ENCODE results near the gene NSUN6. TPM values are rescaled to one million over a fixed set of nuclear protein-coding genes. Genes with fewer than 3 reads are reported as not detected.

Gene NSUN6
- total and polyA plus RNA-seq, 4 donors: 16.3 to 47.6 (median 25.0) TPM

DNA sequence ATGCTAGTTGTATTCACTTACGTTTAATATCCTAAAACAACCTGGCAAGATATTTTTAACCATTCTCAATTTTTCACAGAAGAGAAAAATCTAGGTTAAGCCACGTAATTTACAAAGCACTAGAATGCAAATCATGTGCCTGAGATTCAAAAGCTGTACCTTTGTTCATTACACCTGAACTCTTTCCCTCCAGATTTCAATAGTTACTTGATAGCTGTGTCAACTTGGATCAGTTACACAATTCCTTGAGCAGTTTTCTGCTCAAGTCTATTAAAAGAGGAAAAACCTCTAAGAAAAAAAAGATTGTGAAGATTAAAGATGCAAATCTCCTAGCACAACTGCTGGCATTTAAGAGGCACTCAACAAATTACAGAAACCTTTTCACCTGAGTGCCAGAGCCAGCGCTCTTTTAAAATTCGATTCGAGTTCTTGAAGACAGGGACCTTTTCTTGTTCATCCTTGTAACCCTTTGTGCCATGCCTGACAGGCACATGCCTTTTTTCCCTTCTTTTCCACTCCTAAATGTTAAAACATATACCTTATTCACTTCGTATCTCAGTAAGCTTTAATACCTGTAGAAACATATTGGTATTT lies 886 bp downstream of the NSUN6 start:
- peak overlapping the region; percentile 98 to 100 for H3K9ac ChIP-seq (ENCODE audit: low read depth in 1 of 2, low read length in 2 of 2)
- H3K36me3 ChIP-seq (ENCODE audit: control insufficient read depth in 4 of 4, insufficient read depth in 3 of 4, low read depth in 1 of 4, low read length in 3 of 4): peaks cover 2 to 17% (median 8%) of the 10 kb centered on the region in 4 donors
- no peak for DNase-seq (ENCODE audit: low spot score)
- peak; percentile 18 to 26 for TF ChIP-seq HNF4A (conservative IDR thresholded peaks at IDR 0.05)
- TF ChIP-seq RXRA (IDR thresholded peaks at IDR 0.05): no peak
- TF ChIP-seq YY1 (IDR thresholded peaks at IDR 0.05): no peak
- no peaks in the 10 kb centered on the region for H3K27me3 ChIP-seq (ENCODE audit: control insufficient read depth in 4 of 4, insufficient read depth in 4 of 4, low read length in 3 of 4)
- H3K9me3 ChIP-seq (ENCODE audit: control insufficient read depth in 4 of 4, low read length in 3 of 4): no peaks in the 10 kb centered on the region
- peaks cover 0 to 24% (median 5%) of the 10 kb centered on the region in 4 donors for H3K4me1 ChIP-seq (ENCODE audit: control insufficient read depth in 4 of 4, insufficient read depth in 4 of 4, low read length in 3 of 4)
- 3% methylated on average over 6 of the region's 6 CpGs for WGBS
- peak overlapping the region; percentile 90 to 96 for H3K27ac ChIP-seq (ENCODE audit: low read depth in 1 of 2, low read length in 2 of 2)
- peak overlapping the region; percentile 65 to 100 (median 99) for H3K4me3 ChIP-seq (ENCODE audit: low read depth in 1 of 3, low read length in 3 of 3)

DNA sequence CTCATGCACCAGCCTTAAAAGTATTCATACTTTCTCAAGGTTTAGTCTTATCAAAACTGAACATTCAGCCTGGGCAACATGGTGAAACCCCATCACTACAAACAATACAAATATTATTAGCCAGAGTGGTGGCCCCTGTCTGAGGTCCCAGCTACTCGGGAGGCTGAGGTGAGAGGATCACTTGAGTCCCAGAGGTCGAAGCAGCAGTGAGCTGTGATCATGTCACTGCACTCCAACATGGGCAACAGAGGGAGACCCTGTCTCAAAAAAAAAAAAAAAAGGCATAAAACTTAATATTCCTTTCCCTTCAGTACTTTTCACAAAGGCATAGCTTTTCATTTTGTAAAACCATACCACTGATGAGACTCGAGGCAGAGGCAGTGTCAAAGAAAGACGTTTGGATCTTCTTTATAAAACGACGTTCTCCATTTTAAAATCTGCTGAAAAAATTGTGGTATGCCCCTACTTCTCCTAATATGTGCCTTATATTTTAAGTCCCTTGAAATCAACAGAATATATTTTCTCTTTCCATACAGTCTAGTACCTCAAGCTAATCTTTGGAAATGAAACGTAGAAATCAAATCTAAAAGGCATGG lies 1.9 kb downstream of the NSUN6 start:
- Histone ChIP-seq H3K36me3 (ENCODE audit: control insufficient read depth in 4 of 4, insufficient read depth in 3 of 4, low read depth in 1 of 4, low read length in 3 of 4) (peaks cover 2 to 17% (median 8%) of the 10 kb centered on the region in 4 donors), H3K9ac (ENCODE audit: low read depth in 1 of 2, low read length in 2 of 2) (peak overlapping the region; percentile 98 to 100), H3K4me3 (ENCODE audit: low read depth in 1 of 3, low read length in 3 of 3) (peak overlapping the region; percentile 65 to 100 (median 99)), H3K4me1 (ENCODE audit: control insufficient read depth in 4 of 4, insufficient read depth in 4 of 4, low read length in 3 of 4) (peaks cover 0 to 24% (median 5%) of the 10 kb centered on the region in 4 donors), H3K27ac (ENCODE audit: low read depth in 1 of 2, low read length in 2 of 2) (peak overlapping the region; percentile 90 to 96), H3K27me3 (ENCODE audit: control insufficient read depth in 4 of 4, insufficient read depth in 4 of 4, low read length in 3 of 4) (no peaks in the 10 kb centered on the region), H3K9me3 (ENCODE audit: control insufficient read depth in 4 of 4, low read length in 3 of 4) (no peaks in the 10 kb centered on the region)
- DNase-seq (ENCODE audit: low spot score): no peak
- TF ChIP-seq, protein P1, sequence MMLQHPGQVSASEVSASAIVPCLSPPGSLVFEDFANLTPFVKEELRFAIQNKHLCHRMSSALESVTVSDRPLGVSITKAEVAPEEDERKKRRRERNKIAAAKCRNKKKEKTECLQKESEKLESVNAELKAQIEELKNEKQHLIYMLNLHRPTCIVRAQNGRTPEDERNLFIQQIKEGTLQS (IDR thresholded peaks at IDR 0.05): no peak
- TF ChIP-seq RAD21 (IDR thresholded peaks at IDR 0.05) (peak in 1 of 2 donors; percentile 2), TAF1 (conservative IDR thresholded peaks at IDR 0.05) (peak; percentile 52)
- WGBS: 32% methylated on average over 7 of the region's 7 CpGs

DNA sequence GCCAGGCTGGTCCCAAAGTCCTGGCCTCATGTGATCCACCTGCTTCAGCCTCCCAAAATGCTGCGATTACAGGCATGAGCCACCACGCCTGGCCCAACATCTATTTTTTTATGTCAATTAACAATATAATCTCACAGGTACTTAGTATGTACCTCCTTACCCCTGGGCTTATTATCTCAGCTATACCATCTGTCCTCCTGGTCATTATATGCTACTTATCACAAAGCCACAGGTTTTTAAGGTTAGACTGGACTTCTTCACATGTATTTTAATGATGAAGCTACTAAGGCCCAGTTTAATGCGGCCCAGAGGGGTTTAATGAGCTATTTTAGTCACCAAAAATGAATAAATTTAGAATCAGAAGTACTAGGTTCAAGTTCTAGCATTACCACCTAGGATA lies 3.4 kb downstream of the NSUN6 start:
- Histone ChIP-seq H3K27me3 (ENCODE audit: control insufficient read depth in 4 of 4, insufficient read depth in 4 of 4, low read length in 3 of 4) (no peaks in the 10 kb centered on the region), H3K9me3 (ENCODE audit: control insufficient read depth in 4 of 4, low read length in 3 of 4) (no peaks in the 10 kb centered on the region), H3K36me3 (ENCODE audit: control insufficient read depth in 4 of 4, insufficient read depth in 3 of 4, low read depth in 1 of 4, low read length in 3 of 4) (peaks cover 4 to 15% (median 9%) of the 10 kb centered on the region in 4 donors), H3K4me1 (ENCODE audit: control insufficient read depth in 4 of 4, insufficient read depth in 4 of 4, low read length in 3 of 4) (peaks cover 6 to 32% (median 7%) of the 10 kb centered on the region in 4 donors), H3K27ac (ENCODE audit: low read depth in 1 of 2, low read length in 2 of 2) (peak overlapping the region; percentile 3 to 36), H3K9ac (ENCODE audit: low read depth in 1 of 2, low read length in 2 of 2) (no peak overlapping the region), H3K4me3 (ENCODE audit: low read depth in 1 of 3, low read length in 3 of 3) (no peak overlapping the region)
- WGBS: 96% methylated on average over 3 of the region's 3 CpGs
- no peak for TF ChIP-seq TAF1 (conservative IDR thresholded peaks at IDR 0.05)
- TF ChIP-seq, protein P2, sequence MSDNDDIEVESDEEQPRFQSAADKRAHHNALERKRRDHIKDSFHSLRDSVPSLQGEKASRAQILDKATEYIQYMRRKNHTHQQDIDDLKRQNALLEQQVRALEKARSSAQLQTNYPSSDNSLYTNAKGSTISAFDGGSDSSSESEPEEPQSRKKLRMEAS (IDR thresholded peaks at IDR 0.05): no peak
- TF ChIP-seq YY1 (IDR thresholded peaks at IDR 0.05): no peak
- DNase-seq (ENCODE audit: low spot score): no peak

DNA sequence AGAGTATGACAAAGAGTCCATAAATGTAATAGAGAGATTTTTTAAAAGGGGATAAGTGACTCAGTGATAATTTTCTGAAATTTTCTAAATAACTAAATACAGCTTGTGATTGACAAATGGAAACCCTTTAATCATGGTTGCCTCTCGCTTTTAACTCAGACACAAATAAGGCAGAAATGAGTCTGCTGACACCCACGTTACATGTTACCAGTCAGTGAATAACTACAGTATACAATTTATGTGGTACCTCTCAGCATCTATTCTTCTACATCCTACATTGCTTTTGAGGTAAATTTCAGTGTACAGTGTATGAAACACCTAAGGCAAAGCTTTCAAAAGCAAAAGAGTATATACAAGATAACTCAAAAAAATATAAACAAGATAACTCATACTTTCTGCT lies 4.2 kb downstream of the NSUN6 start:
- H3K4me3 ChIP-seq (ENCODE audit: low read depth in 1 of 3, low read length in 3 of 3): no peak overlapping the region
- no peak for DNase-seq (ENCODE audit: low spot score)
- peaks cover 4 to 16% (median 13%) of the 10 kb centered on the region in 4 donors for H3K36me3 ChIP-seq (ENCODE audit: control insufficient read depth in 4 of 4, insufficient read depth in 3 of 4, low read depth in 1 of 4, low read length in 3 of 4)
- H3K9ac ChIP-seq (ENCODE audit: low read depth in 1 of 2, low read length in 2 of 2): no peak overlapping the region
- no peak overlapping the region for H3K27ac ChIP-seq (ENCODE audit: low read depth in 1 of 2, low read length in 2 of 2)
- WGBS: 97% methylated on average over 2 of the region's 2 CpGs
- peaks cover 3 to 27% (median 8%) of the 10 kb centered on the region in 4 donors for H3K4me1 ChIP-seq (ENCODE audit: control insufficient read depth in 4 of 4, insufficient read depth in 4 of 4, low read length in 3 of 4)
- no peaks in the 10 kb centered on the region for H3K9me3 ChIP-seq (ENCODE audit: control insufficient read depth in 4 of 4, low read length in 3 of 4)
- H3K27me3 ChIP-seq (ENCODE audit: control insufficient read depth in 4 of 4, insufficient read depth in 4 of 4, low read length in 3 of 4): no peaks in the 10 kb centered on the region
- TF ChIP-seq TAF1 (conservative IDR thresholded peaks at IDR 0.05) (no peak), HNF4G (IDR thresholded peaks at IDR 0.05) (no peak), RXRA (IDR thresholded peaks at IDR 0.05) (no peak), HNF4A (conservative IDR thresholded peaks at IDR 0.05) (no peak), RAD21 (IDR thresholded peaks at IDR 0.05) (no peak), EGR1 (IDR thresholded peaks at IDR 0.05; ENCODE audit: low read depth in 2 of 2) (no peak), FOXA1 (IDR thresholded peaks at IDR 0.05) (no peak), NR2F2 (IDR thresholded peaks at IDR 0.05) (no peak), FOXA2 (IDR thresholded peaks at IDR 0.05) (no peak), JUND (IDR thresholded peaks at IDR 0.05) (no peak), YY1 (IDR thresholded peaks at IDR 0.05) (no peak)
- TF ChIP-seq, protein P2 (IDR thresholded peaks at IDR 0.05): no peak
- TF ChIP-seq, protein P1 (IDR thresholded peaks at IDR 0.05): no peak
- TF ChIP-seq, protein P3, sequence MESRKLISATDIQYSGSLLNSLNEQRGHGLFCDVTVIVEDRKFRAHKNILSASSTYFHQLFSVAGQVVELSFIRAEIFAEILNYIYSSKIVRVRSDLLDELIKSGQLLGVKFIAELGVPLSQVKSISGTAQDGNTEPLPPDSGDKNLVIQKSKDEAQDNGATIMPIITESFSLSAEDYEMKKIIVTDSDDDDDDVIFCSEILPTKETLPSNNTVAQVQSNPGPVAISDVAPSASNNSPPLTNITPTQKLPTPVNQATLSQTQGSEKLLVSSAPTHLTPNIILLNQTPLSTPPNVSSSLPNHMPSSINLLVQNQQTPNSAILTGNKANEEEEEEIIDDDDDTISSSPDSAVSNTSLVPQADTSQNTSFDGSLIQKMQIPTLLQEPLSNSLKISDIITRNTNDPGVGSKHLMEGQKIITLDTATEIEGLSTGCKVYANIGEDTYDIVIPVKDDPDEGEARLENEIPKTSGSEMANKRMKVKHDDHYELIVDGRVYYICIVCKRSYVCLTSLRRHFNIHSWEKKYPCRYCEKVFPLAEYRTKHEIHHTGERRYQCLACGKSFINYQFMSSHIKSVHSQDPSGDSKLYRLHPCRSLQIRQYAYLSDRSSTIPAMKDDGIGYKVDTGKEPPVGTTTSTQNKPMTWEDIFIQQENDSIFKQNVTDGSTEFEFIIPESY (IDR thresholded peaks at IDR 0.05): no peak
- TF ChIP-seq, protein P4, sequence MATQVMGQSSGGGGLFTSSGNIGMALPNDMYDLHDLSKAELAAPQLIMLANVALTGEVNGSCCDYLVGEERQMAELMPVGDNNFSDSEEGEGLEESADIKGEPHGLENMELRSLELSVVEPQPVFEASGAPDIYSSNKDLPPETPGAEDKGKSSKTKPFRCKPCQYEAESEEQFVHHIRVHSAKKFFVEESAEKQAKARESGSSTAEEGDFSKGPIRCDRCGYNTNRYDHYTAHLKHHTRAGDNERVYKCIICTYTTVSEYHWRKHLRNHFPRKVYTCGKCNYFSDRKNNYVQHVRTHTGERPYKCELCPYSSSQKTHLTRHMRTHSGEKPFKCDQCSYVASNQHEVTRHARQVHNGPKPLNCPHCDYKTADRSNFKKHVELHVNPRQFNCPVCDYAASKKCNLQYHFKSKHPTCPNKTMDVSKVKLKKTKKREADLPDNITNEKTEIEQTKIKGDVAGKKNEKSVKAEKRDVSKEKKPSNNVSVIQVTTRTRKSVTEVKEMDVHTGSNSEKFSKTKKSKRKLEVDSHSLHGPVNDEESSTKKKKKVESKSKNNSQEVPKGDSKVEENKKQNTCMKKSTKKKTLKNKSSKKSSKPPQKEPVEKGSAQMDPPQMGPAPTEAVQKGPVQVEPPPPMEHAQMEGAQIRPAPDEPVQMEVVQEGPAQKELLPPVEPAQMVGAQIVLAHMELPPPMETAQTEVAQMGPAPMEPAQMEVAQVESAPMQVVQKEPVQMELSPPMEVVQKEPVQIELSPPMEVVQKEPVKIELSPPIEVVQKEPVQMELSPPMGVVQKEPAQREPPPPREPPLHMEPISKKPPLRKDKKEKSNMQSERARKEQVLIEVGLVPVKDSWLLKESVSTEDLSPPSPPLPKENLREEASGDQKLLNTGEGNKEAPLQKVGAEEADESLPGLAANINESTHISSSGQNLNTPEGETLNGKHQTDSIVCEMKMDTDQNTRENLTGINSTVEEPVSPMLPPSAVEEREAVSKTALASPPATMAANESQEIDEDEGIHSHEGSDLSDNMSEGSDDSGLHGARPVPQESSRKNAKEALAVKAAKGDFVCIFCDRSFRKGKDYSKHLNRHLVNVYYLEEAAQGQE (IDR thresholded peaks at IDR 0.05): no peak
